GM21526 (cell line): ENCODE results near the gene RIOK1.
"Not testable (repeated sequence)": the region's sequence is repeated elsewhere in the genome, so short reads cannot be mapped to it uniquely, and the experiment has no call there.

ENCODE experiments used
- ATAC-seq: cut with Tn5 transposase; IDR thresholded peaks from one replicate; pipeline ENCODE4 v1.9.1; 2021; ENCODE audit warnings: moderate library complexity; ENCODE audit not compliant: unreplicated experiment, low FRiP score

Gene RIOK1

DNA sequence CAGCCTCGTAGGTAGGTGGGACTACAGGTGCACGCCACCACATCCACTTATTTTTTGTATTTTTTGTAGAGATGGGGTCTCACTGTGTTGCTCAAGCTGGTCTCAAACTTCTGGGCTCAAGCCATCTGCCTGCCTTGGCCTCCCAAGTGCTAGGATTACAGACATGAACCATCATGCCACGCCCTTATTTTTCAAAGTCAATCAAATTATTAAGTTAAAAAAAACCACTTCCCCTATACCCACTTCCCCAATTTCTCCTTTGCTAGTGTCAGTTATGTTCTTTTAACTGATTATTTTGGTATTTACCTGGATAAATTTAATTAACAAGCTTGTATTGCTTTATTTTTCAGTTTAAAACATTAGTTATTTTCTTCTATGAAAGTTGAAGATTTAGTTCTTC is 49.6 kb downstream of the RIOK1 start:
- no peak for ATAC-seq

DNA sequence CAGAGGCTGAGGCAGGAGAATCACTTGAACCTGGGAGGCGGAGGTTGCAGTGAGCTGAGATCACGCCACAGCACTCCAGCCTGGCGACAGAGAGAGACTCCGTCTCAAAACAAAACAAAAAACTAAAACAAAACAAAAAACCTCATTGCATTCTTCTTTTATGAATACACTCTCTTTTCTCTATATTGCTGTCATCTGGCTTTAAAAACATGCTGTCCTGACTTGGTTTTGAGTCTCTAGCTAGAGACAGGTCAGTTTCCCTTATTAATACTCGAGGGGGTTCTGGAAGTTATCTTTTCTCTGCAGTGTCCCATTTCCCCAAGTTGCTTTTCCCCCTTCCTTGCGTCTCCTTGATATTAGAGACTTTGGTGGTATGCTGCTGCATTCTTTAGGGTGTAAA is 50.9 kb downstream of the RIOK1 start:
- ATAC-seq, result no peak

DNA sequence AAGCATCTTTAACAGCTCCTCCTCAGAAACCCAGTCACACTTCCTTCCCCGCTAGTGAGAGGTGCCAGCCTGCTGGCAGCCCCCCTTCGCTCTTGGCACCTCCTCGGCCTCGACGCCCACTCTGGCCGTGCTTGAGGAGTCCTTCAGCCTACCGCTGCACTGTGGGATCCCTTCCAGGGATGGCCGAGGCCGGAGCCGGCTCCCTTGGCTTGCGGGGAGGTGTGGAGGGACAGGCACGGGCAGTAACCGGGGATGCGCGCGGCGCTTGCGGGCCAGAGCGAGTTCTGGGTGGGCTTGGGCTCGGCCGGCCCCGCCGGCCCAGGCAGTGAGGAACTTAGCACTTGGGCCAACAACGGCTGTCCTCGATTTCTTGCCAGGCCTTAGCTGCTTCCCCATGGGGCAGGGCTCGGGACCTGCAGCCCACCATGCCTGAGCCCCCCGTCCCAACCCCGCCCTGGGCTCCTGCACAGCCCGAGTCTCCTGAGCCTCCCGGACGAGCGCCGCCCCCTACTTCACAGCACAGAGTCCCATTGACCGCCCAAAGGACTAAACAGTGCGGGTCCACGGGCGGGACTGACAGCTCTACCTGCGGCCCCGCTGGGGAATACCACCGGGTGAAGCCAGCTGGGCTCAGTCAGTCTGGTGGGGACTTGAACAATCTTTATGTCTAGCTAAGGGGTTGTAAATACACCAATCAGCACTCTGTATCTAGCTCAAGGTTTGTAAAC is 51.6 kb downstream of the RIOK1 start:
- no peak for ATAC-seq

DNA sequence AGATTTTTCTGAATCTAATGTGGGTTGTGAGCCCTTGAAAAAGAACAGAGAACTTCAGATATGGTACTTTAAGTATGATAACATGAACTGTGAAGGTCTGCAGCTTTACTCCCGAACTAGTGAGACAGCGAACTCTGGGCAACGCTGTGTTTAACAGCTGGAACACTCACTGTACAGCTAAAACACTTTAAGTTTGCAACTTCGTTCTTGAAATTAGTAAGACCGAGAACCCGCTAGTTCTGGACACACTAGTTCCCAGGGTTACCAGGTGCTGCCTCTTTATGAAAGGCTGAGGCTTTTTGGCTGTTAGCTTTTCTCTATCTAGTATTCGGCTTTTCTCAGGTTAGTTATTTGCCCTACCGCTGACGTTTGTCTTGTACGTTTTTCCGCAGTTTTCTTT is 52.9 kb downstream of the RIOK1 start:
- no peak for ATAC-seq

DNA sequence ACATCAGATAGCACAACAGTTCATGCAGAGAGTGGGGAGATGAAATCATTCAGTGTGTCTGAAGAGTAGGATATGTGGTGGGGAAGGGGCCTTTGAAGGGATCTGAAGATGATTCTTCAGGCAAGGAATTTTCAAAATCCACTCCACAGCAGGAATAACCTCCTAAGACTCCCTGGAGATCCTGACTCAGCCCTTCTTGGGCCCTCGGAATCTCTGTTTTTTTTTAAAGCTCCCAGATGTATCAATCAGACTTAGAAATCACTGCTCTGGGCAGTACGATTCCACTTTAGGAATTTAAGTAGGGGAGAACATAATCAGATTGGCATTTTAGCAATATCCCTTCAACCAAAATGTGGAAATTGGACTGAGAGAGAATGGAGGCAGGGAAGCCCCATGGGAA is 55.5 kb downstream of the RIOK1 start:
- no peak for ATAC-seq

DNA sequence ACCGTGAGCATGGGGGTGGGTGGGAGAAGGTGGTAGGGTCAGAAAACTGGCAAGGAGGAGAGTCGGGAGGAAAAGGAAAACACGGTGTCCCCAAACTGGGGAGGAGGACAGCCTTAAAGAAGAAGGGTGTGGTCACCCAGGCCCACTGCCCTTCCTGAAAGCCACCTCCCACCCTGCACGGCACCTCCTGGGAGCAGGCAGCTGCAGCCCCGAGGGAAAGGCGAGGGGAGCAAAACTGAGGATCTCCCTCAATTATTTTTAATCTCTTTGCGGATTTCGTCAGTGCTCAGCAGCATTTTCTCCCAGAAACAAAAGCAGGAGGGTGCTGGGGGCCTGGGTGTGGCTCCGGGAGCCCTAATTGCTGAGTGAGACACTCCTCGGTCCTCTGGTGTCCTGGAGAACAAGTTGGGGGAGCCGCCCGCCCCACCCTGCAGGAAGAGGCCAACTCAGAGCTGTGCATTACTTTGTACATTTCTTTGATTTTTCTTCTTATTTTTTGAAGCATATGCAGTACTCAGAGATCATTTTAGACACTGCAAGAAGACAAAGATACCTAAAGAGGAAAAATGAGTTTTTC is 56.4 kb downstream of the RIOK1 start:
- no peak for ATAC-seq

DNA sequence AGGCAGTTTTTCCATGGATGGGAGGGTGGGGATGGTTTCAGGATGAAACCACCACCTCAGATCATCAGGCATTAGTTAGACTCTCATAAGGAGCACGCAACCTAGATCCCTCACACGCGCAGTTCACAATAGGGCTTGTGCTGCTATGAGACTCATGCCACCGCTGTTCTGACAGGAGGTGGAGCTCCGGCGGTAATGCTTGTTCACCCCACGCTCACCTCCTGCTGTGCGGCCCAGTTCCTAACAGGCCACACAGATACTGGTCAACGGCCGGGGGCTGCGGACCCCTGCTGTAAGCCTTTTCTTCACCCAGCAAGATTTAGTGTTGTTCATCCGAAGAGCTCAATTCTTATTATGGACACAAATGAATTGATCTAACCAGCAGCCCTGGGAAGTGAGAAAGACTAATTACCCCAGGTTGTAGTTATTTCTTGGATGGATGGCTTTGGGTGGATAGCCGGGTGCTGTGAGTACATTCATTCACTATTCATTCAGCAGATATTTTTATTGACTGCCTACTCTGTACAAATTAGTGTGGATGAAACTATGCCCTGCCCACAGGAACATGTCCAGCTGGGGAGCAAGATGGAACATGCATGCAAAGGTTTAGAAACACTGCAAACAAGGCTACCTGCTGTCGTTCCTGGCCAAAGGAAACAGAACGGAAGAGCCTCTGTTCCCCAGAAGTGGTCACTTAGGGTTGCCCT is 57.2 kb downstream of the RIOK1 start:
- ATAC-seq, result no peak

DNA sequence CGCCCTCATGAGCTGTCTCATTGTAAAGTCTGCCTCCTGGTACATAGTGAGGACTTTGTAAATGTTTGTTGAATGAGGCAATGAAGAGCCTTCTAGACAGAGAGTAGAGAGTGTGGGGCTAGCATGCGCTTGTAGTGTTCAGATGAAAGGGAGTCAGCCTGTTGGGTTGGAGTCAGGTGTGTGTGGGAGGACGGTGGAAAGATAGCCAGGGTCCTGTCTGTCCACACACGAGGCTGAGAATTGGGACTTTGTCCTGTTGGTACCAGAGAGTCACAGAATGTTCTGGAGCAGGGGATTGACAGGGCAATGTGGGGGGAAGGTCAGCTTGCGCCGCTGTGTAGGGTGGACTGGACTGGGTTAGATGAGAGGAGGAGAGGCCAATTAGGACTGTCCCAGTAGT is 58.6 kb downstream of the RIOK1 start:
- no peak for ATAC-seq

DNA sequence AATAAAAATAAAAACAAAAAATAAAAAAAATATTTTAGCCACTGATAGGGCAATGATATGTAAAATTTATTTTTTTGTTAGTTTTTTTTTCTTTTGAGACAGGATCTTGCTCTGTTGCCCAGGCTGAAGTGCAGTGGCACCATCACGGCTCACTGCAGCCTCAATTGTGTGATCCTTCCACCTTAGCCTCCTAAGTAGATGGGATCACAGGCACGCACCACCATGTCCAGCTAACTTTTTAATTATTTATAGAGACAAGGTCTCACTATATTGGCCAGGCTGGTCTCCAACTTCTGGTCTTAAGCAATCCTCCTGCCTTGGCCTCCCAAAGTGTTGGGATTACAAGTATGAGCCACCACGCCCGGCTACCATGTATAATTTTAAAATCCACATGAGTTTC is 59.4 kb downstream of the RIOK1 start:
- ATAC-seq, result no peak

DNA sequence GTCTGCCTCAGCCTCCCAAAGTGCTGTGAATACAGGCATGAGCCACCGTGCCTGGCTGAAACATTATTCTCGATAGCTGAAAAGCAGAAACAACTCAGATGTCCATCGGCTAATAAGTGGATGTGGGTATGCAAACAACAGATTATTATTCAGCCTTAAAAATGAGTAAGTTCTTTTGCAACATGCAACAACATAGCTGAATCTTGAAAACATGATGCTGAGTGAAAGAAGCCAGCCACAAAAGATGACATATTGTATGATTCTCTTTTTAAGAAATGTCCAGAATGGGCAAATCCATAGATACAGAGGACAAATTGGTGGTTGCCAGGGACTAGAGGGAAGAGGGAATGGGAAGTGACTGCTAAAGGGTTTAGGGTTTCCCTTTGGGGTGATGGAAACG is 61.7 kb downstream of the RIOK1 start:
- no peak for ATAC-seq

DNA sequence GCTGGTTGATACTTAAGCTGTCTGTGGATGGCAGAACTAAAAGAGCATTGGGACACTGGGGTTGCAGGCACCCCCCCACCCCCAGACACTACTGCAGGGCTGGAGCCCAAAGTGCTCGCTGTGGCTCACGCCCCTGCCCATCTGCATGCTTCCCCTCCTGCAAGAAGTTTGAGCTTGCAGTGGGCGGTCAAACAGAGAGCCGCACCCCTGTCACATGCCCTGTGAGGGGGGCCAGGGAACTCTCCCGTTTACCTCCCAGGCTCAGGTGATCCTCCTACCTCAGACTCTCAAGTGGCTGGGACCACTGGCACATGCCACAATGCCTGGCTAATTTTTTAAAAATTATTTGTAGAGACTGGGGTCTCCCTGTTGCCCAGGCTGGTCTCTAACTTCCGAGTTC is 63.3 kb downstream of the RIOK1 start:
- no peak for ATAC-seq

DNA sequence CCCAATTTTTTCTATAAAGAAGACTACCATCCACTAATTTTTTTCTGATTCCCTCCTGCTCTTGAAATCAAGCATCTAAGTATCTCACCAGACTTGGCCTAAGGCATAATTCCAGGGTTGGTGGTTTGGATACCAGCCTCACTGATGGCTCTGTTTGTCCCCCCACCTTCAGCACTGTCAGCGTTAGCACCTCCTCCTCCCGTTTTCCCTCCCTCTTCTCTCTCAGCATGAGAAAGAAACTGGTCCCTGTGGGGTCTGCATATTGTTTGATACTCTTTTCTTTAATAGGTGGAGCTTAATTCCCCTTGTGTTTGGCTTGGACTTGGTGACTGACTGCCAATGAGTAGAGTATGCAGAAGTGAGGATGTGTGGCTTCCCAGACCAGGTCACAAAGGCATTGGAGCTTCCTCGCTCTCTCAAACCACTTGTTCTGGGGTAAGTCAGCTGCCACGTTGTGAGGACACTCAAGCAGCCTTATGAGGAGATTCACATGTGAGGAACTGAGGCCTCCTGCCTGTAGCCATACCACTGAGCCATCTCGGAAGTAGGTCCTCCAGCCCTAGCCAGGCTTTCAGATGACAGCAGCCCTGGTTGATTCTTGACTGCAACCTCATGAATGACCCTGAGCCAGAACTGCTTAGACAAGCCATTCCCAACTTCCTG is 65.2 kb downstream of the RIOK1 start:
- no peak for ATAC-seq

DNA sequence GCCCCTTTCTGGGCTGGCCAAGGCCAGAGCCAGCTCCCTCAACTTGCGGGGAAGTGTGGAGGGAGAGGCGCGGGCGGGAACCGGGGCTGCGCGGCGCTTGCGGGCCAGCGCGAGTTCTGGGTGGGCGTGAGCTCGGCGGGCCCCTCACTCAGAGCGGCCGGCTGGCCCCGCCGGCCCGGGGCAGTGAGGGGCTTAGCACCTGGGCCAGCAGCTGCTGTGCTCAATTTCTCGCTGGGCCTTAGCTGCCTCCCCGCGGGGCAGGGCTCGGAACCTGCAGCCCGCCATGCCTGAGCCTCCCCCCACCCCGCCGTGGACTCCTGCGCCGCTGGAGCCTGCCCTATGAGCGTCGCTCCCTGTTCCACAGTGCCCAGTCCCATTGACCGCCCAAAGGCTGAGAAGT is 66.7 kb downstream of the RIOK1 start:
- not testable (repeated sequence) for ATAC-seq

DNA sequence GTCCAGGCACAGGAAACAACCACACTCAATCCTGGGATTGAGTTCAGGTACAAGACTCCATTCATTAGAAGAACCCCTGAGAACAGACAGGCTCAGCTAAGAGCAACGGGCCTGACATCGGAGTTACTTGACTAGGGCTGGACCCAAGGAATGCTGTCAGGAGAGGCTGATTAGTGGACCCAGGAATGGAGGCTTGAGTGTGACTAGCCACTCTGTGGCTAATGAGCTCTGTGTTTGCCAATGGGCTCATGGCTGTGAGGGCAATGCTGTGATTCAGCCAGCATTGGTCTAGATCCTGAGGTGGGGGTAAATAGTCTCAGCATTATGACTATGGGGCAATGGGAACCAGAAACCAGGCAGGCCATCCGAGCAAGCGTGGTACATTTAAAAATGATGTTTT is 71.8 kb downstream of the RIOK1 start:
- no peak for ATAC-seq

DNA sequence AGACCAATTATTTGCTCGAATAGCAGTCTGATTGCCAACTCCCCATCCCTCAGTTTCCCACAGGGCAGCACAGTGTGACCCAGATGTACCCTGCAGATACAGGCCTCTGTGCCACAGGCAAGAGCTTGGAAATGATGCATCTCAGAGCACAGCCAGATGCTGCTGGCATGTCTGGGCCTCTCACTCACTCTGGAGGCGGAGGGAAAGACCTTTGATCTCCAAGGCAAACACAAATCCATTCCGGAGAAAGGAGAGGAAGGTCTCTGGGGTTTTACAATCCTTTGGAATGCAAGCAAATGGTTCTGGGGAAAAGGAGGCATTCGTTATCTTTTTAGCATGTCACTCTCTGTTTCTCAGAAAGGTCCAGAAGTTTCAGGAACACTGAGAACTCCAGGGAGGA is 74.2 kb downstream of the RIOK1 start:
- ATAC-seq, result no peak

DNA sequence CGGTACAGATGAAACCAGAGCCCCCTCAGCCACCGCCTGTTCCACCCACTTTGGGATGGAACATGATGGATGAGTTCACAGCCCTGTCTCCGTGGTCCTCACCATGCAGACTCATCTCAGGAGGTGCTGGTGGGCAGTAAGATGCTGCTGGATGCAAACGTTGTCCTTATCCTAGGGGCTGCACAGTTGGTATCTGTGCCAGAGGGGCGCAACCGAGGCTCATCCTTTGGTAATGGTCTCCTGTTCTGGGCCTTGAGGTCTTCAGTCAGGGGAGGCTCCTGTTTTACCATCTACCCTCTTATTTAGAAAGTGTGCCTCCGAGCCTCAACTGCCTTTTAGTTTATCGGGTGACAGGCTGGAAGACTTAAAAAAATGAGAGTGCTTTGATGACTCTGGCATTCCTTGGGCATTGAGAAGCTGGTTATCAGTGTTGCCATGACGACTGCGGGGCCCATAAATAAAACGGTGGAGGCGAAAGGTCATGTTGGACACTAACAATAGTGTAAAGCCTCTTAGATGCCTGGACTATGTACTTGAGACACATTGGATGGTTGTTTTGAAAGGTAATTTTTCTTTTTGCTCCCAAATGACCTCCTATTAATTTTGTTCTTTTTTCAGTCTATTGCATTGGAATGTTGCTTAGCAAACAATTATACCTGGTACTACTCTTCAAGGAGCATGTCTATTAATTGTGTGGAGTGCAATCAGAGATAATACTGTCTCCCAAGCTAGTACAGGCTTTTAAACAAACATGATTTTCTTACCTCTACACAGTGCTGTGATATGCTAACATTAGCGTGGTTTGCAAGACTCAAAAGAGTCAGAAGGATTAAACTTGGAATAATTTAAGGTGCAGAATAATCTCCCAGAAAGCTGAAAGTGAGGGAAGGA is 77.6 kb downstream of the RIOK1 start:
- no peak for ATAC-seq
